GM21723 (cell line): Measurements from ENCODE around the gene RIOK1.

Experiments used
- ATAC-seq: cut with Tn5 transposase; IDR thresholded peaks from one replicate; pipeline ENCODE4 v1.9.1; 2021; ENCODE audit warnings: mild to moderate bottlenecking, moderate library complexity; ENCODE audit not compliant: unreplicated experiment

Gene RIOK1

DNA sequence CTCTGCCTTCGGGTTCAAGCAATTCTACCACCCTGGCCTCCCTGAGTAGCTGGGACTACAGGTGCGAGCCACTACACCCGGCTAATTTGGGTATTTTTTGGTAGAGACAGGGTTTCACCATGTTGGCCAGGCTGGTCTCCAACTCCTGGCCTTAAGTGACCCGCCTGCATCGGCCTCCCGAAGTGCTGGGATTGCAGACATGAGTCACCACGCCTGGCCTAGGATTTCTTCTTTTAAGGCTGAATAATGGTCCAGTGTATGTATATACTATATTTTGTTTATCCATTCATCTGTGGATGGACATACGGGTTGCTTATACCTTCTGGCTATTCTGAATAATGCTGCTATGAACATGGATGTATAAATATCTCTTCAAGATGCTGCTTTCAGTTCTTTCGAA lies 17.1 kb downstream of the RIOK1 start:
- no peak for ATAC-seq

DNA sequence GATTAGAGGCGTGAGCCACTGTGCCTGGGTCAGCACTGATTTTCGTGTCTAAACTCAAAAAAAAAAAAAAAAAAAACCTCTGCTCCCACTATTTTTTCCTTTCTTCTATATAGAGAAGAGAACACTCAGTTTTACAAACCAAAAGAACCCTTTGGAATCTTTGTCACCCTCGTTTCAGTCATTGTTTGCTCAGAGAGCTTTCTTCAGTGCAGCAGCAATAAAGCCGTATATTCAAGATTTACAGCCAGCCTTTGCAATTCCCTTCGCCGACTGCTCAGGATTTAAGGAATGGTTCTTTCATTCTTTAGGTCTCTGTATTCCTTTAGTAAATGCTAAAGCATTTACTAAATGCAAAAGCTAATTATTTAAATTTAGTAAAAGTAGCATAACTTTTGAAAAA lies 20.1 kb downstream of the RIOK1 start:
- ATAC-seq: no peak

DNA sequence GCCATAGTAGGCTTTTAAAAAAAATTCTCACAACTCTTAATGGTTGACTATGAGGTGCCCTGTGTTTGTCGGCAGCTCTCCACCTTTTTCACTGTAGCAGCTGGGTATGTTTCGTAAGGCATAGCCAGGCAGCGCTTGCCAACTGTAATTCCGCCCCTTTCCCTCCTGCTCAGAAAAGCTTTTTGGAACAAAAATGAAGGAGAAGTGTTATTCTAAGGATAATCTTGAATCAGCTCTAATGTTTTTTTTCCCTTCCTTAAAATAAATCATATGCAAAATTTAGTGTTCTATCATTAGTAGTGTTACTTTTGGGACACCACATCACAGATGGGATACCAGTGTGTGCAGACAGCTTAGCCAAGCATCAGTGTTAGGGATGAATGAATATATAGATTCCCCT lies 21.2 kb downstream of the RIOK1 start:
- no peak for ATAC-seq

DNA sequence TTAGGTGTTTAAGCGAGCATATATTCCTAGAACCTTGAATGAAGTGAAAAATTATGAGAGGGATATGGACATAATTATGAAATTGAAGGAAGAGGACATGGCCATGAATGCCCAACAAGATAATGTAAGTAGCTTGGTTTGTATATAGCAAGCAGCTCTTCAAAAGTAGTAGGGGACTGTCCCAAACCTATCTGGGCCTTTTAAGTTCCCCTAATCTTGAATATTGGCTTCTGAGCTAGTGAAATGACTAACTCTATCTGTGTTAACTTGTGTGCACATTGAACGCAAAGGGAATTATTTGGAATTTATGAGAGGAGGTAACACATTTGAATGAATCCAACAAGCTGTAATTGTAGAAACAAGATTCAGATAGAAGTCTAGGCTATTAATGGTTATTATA lies 21.7 kb downstream of the RIOK1 start:
- no peak for ATAC-seq

DNA sequence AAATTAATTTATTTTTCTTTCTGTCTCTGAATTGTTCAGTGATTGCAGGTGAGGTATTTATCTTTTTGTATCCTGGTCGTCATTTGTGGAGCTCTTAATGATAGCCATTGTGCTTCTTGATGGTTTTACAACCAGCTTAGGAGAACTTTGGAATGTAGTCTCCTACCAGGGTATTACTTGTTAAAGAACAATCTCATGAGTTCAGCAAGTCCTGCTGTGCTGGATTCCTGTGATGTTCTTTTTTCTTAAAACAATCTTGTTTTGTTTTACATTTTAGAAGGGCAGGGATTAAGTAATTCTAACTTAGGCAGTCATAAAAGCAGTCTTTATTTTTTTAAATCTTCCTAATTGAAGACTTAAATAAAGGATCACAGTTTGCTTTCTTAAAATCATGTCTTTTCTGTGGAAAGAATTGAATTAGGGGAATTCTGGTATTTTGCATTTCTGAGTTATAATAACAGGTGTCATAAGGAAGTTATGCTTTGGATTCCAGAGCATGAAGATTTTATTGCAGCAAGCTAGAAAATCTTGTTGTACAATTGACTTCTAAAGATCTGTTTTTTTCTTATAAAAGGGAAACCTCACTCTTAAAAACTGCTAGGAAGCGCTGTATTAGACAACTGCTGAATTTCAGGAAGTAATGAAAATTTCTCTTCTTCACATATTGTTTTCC lies 23.7 kb downstream of the RIOK1 start:
- ATAC-seq: no peak

DNA sequence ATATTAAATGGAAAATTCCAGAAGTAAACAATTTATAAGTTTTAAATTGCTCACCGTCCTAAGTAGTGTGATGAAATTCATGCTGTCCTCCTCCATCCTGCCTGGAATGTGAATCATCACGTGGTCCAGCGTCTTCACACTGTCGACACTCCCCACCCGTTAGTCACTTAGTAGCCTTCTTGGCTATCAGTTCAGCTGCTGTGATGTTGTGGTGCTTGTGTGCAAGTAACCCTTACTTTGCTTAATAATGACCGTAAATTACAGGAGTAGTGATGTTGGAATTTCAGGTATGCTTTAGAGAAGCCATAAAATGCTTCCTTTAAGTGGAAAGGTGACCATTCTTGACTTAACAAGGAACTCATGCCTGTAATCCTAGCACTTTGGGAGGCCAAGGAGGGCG lies 25.2 kb downstream of the RIOK1 start:
- ATAC-seq: no peak

DNA sequence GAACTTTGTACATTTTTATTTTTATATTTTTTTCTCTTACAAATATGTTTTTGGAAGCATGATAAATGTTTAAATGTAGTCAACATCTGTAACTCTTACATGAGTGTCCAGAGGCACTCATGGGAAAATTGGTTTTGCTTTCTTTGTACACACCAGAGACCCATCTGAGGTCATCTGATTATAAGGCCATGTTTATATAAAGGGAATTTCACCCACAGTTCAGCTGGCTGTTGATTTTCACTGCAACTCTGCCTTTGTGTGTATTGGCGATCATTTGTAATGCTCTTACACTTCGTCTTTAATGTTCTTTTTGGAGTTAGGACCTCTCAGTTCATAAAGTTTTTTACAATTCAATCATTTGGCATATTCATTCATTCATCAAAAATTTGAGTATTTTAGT lies 28.1 kb downstream of the RIOK1 start:
- no peak for ATAC-seq

DNA sequence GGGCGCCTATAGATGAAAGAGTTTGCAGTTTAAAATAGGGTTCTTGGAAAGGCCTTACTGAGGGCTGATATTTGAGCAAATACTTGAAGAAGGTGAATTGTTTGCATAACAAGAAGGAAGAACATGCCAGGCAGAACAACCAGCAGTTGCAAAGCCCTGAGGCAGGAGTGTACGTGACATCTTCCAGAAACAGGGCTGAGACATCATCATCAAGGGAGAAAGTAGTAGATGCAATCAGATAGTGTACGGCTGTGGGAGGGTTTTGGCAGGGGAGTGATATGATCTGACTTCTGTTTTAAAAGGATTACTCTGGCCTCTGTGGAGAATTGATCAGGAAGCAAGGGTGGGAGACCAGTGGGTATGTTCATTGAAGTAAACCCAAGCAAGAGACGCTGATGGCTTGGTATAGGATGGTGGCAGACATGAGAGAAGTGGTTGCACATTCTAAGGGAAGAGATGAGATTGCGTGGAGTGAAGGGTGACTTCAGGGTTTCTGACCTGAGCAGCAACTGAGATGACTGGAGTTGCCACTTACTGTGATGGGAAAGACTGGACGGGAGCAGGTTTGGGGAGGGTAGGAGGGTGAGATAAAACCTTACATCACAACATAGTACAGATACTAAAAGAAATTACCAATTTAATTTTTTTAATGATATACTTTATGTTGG lies 28.8 kb downstream of the RIOK1 start:
- no peak for ATAC-seq

DNA sequence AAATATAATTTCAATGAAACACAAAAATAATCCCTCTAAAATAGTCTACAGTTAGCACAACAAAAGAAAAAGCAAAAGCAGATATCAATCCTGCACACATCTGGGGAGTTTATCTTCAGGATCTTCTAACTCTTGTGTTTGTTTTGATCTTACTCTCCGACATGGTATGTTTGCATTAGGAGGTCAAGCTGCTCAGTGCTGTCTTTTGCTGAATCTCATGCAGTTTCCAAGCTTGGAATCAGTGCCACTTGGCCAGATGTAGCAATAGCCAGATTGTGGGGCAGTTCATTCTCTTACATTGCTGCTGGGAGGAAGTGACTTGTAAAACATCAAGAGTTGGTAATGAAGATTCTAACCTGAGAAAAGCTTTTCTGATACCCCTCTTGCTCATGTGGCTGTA lies 29.5 kb downstream of the RIOK1 start:
- ATAC-seq: no peak

DNA sequence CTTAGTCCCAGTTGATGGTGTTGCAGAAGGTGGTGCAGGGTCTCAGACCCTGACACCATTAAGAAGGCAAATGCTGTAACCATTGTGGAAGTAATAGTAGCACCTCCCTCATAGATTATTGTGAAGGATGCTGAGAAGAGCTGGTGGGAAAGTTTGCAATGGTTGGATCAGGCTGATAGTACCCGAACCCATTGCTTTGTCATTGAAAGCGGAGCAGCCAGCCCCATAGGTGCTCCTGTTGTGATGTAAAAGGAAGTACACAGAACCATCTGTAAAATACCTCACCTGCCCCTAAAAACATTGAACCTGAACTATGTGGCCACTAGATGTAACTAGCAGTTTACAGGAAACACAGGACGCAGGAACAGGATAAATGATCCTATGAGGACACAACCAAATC lies 31.5 kb downstream of the RIOK1 start:
- no peak for ATAC-seq

DNA sequence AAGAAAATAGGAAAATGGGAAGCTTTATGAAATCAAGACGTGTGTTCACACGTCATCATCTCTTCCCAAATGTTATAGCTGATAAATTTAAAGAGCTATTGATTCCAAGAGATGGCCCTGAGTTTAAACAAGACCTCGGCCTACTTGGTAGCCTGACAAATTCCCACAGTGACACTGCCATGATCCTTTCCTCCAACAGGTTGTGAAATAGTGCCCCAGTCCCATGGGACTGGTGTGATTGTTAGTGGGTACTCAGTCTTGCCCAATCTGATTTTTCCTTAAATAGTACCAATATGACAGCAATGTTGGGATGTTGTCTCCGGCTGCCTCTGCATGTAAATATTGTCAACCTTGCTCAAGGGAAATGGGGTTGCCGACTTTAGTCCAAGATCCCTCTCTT lies 34.5 kb downstream of the RIOK1 start:
- no peak for ATAC-seq

DNA sequence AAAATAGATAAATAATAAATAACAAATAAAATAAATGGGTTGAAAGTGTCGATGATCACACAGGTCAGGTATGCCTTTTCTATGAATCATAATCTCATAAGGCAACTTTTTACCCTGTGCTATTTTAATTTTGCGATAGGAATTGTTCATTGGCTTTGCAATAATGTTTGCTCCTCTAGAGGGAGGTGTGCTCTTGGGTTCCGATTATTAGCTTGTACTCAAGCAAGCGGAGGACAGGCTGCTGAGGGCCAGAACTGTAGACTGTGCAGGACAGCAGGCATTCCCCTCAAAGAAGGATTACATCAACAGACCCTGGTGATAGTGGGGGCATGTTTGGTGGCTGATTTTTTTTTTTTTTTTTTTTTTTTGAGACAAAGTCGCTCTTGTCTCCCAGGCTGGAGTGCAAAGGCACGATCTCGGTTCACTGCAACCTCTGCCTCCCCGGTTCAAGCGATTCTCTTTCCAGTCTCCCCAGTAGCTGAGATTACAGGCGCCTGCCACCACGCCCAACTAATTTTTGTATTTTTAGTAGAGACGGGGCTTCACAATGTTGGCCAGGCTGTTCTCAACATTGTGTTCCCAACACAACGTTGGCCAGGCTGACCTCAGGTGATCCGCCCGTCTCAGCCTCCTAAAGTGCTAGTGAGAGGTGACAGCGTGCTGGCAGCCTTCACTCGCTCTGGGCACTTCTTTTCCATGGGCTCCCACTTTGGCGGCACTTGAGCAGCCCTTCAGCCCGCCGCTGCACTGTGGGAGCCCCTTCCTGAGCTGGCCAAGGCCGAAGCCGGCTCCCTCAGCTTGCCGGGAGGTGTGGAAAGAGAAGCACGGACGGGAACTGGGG lies 35.6 kb downstream of the RIOK1 start:
- no peak for ATAC-seq

DNA sequence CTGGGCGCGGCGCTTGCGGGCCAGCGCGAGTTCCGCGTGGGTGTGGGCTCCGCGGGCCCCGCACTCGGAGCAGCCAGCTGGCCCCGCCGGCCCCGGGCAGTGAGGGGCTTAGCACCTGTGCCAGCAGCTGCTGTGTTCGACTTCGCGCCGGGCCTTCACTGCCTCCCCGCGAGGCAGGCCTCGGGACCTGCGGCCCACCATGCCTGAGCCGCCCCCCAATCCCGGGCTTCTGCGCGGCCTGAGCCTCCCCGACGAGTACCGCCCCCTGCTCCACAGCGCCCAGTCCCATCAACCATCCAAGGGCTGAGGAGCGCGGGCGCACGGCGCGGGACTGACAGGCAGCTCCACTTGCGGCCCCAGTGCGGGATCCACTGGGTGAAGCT lies 36.2 kb downstream of the RIOK1 start:
- no peak for ATAC-seq

DNA sequence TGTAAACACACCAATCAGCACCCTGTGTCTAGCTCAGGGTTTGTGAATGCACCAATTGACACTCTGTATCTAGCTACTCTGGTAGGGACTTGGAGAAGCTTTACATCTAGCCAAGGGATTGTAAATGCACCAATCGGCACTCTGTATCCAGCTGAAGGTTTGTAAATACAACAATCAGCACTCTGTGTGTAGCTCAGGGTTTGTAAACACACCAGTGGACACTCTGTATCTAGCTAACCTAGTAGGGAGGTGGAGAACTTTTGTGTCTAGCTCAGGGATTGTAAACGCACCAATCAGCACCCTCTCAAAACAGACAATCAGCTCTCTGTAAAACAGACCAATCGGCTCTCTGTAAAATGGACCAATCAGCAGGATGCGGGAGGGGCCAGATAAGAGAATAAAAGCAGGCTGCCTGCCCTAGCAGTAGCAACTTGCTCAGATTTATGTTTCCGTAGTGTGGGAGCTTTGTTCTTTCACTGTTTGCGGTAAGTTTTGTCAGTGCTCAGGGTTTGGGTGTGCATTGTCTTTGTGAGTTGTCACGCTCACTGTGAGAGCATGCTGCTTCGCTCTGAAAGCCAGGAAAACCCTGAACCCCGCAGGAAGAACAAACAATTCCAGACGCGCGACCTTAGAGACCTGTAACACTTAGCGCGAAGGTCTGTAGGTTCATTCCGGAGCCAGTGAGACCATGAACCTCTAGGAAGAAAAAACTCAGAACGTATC lies 37.0 kb downstream of the RIOK1 start:
- ATAC-seq: no peak

DNA sequence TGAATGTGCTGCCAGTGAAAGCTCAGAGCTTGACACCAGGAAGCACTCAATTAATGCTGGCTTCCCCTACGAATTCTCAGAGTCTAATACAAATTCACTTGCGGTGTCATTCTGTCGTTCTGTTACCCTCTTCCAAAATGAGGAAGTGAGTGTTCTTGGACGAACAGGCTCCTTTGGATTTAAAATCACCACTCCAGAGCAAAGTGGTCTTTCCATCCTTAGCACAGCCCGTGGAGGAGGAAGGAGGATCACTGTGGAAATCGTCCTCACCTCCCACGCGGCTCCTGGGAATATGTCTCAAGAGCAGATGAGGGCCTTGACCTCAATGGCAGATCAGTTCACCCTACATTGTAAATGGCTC lies 41.7 kb downstream of the RIOK1 start:
- ATAC-seq: no peak

DNA sequence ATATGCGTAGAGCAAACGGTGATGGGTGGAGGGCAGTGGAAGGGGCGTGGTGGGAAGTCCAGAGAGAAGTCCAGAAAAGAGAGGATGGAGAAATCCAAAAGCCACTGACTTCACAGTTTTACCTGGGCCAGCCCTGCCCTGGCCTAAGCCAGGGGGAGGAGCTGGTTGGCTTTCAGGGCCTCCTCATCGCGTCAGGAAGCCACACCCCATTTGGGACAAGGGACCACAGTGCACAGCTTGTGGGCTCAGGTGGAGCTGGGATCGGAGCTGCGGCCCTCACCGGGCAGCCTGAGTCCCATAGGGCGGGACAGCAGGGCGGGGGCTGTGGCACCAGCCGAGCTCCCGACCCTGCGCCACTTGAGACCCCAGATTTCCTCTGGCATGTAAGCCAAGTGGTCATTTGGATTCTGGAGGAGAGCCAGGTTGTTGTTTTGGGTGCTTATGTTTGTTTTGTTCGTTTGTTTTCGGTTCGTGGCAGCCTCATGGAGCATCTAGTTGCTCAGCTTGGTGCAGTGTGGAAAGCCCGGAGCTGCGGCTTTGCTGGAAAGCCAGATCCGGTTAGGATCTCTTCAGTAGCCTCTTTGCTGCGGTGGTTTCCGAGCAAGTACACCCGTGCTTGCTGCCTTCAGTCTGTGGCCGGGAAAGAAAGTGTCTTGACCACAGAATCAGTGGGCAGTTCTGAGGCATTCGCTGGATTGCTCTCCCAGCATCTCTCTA lies 42.2 kb downstream of the RIOK1 start:
- ATAC-seq: no peak

DNA sequence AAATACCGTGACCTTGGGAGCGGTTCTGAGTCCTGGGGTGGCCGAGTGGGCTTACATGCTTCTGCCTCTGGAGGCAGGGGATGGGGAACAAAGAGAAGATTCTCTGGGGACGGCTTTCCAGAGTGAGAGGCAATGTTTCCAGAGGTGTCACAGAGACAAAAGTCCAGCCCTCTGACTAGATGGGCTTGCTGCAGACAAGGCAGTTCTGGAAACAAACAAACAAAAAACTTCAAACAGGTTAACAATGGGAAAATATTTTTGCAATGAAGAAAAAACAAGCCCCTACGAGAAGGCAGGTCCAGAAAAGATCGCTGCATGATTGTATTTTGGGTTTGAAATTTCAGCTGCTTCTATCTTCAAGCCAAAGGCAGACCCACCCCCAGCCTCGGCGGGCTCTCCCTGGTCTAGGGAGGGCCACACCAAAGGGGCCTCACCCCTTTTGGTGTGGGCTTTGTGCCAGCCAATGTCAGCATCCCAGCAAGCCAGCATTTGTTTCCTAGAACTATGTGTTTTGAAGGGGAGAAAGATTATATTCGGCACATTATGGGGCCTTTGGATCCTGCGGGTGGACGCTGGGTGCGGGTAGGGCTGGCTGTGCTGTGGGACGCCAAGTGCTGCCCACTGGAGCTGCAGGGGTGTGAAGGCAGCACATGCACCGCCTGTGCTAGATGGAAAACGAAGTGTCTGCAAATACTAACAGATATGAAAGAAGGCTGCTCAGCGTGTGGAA lies 42.9 kb downstream of the RIOK1 start:
- ATAC-seq: no peak

DNA sequence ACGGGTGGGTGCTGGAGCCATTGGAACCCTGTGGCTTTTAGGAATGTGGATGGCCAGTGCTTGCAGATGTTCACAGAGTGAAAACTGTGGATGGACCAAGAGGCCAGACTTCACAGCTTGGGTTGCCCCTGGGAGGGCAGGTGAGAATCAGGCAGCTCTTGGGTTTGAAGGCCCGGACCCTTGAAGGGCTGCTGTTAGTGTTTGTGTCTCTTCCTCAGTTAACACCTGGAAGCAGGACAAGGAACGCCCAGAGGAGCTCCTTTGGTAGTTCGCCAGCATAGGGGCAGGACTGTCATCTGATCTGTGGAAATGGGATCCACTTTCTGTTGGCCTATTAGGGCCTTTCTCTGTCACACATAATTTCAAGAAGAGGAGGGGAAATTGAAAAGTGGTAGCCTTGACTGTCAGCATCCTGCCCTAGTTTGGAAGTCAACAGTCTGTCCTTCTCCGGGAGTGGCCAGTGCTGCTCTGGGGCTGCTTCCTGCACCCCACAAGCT lies 43.6 kb downstream of the RIOK1 start:
- ATAC-seq: no peak

DNA sequence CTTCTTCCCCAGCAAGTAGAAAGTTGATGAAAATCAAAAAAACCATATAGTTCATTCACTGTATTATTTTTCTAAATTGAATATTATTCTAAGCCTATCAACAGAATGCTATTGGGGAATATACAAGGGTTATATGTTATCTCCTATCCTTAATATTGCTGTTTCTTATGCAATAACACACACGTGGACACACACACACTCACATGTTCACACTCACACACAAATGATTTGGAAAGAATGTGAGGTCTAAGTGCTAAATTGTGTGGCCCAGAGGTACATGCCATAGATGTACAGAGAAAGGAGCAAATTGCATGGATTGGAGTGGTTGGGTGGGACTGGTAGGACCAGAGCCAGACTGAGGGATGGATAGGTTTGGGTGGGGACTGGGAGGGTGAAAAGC lies 45.1 kb downstream of the RIOK1 start:
- no peak for ATAC-seq

DNA sequence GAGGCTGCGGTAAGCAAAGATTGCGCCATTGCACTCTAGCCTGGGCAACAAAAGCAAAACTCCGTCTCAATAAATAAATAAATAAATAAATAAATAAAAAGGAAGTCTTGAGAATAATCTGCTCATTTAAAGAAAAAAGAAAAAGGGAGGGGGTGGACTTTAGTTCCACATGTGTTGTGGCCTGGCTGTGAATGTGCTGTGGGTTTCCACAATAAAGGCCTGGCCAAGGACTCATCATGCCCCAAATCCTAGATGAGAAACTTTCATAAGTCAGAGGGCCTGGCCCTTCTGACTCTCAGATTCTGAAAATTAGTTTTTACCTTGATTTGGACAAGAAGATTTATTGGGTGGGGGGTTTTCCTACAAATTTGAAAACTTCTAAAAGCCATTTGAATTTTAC lies 48.4 kb downstream of the RIOK1 start:
- ATAC-seq: no peak
